Fibroblast of the conjunctiva (primary cell): ENCODE measurements around the gene GRID2.

Source experiments
- DNase-seq: peaks from one replicate; pipeline ENCODE4 v3.0.0-alpha.2; 2010; ENCODE audit warnings: low read depth

Gene GRID2

GRCh38 chr4:92968556-92968955, 664.8 kb downstream of the GRID2 start:
- peak; percentile 28 for DNase-seq

- no peak for DNase-seq
Observed at GRCh38 chr4:92968996-92969395, 665.2 kb downstream of the GRID2 start.

- peak; percentile 82 for DNase-seq
Observed at GRCh38 chr4:92969650-92970379, 666.0 kb downstream of the GRID2 start.

GRCh38 chr4:92970996-92971395, 667.2 kb downstream of the GRID2 start:
- no peak for DNase-seq

GRCh38 chr4:92988301-92988700, 684.5 kb downstream of the GRID2 start:
- no peak for DNase-seq

- no peak for DNase-seq
Observed at GRCh38 chr4:92992758-92993157, 689.0 kb downstream of the GRID2 start.

- DNase-seq: no peak
Observed at GRCh38 chr4:92994727-92995126, 691.0 kb downstream of the GRID2 start.

- DNase-seq: no peak
Observed at GRCh38 chr4:92996533-92996932, 692.8 kb downstream of the GRID2 start.

GRCh38 chr4:93000910-93001309, 697.1 kb downstream of the GRID2 start:
- DNase-seq: no peak

- no peak for DNase-seq
Observed at GRCh38 chr4:93002240-93002639, 698.5 kb downstream of the GRID2 start.

- no peak for DNase-seq
Observed at GRCh38 chr4:93016350-93016749, 712.6 kb downstream of the GRID2 start.

GRCh38 chr4:93018243-93018642, 714.5 kb downstream of the GRID2 start:
- no peak for DNase-seq

GRCh38 chr4:93018806-93019205, 715.0 kb downstream of the GRID2 start:
- no peak for DNase-seq

- no peak for DNase-seq
Observed at GRCh38 chr4:93029769-93030168, 726.0 kb downstream of the GRID2 start.

GRCh38 chr4:93030670-93031069, 726.9 kb downstream of the GRID2 start:
- no peak for DNase-seq

- DNase-seq: no peak
Observed at GRCh38 chr4:93031431-93032098, 727.8 kb downstream of the GRID2 start.

- no peak for DNase-seq
Observed at GRCh38 chr4:93042746-93043145, 739.0 kb downstream of the GRID2 start.

GRCh38 chr4:93053140-93053539, 749.4 kb downstream of the GRID2 start:
- no peak for DNase-seq

- no peak for DNase-seq
Observed at GRCh38 chr4:93061826-93062225, 758.1 kb downstream of the GRID2 start.

GRCh38 chr4:93063325-93063724, 759.6 kb downstream of the GRID2 start:
- no peak for DNase-seq

- DNase-seq: no peak
Observed at GRCh38 chr4:93065790-93066189, 762.0 kb downstream of the GRID2 start.

GRCh38 chr4:93066749-93067148, 763.0 kb downstream of the GRID2 start:
- DNase-seq: no peak

- no peak for DNase-seq
Observed at GRCh38 chr4:93072292-93072691, 768.5 kb downstream of the GRID2 start.

GRCh38 chr4:93080316-93080715, 776.5 kb downstream of the GRID2 start:
- no peak for DNase-seq
